ENCODE results near the gene CCDC71. TPM values are rescaled to one million over a fixed set of nuclear protein-coding genes. Genes with fewer than 3 reads are reported as not detected.

The CCDC71 gene
- total and polyA plus RNA-seq, 2 of the 13 experiments (the other 11 are each of a cell fraction or from before 2014, with no cell fraction given), result 9.7 to 14.3 TPM

DNA sequence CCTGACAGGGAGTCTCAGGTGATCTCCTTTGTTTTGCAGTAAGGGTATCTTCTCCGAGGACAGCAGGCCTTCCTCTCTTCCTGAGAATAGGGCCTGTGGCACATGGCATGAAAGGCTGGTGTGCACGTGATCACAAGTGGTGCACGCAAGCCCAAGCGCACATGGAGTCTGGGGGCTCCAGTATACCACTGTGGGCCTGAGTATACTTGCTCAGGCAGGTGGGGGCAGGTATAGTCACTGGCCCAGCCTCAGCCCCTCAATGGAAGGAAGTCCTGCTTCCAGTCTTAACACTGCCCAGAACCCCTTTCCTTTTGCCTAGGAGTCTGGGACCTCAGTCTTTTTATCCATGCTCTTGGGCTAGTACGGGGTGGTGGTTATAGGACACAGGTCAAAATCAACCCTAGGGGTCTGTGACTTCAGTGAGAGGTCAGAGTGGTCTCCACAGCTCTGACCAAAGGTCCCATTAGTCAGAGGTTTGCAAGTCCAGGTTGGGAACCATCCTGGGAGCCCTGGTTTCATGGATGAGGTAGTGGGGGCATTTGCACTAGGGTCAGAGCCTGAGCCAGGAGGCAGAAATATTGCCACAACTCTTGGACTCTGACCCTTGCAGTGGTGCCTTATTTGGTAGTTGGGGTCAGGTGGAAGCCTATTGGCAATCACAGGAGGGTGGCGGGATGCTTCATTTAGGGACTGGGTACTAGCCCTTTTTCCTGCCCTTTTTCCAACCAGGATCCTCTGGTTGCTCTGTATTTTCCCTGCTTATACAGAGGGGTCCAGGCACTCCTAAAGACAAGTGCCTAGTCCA, 823 bp upstream of the CCDC71 start (continued):
- no peak for TF ChIP-seq NFE2L2 (IDR thresholded peaks at IDR 0.05; ENCODE audit: low read length)
- TF ChIP-seq SIX4 (CRISPR knock-in tag; IDR thresholded peaks at IDR 0.05), result no peak
- no peak for TF ChIP-seq YEATS2 (CRISPR knock-in tag; IDR thresholded peaks at IDR 0.05; ENCODE audit: borderline replicate concordance)
- TF ChIP-seq, protein P1, sequence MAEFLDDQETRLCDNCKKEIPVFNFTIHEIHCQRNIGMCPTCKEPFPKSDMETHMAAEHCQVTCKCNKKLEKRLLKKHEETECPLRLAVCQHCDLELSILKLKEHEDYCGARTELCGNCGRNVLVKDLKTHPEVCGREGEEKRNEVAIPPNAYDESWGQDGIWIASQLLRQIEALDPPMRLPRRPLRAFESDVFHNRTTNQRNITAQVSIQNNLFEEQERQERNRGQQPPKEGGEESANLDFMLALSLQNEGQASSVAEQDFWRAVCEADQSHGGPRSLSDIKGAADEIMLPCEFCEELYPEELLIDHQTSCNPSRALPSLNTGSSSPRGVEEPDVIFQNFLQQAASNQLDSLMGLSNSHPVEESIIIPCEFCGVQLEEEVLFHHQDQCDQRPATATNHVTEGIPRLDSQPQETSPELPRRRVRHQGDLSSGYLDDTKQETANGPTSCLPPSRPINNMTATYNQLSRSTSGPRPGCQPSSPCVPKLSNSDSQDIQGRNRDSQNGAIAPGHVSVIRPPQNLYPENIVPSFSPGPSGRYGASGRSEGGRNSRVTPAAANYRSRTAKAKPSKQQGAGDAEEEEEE (CRISPR knock-in tag; IDR thresholded peaks at IDR 0.05; ENCODE audit: borderline replicate concordance), result no peak
- TF ChIP-seq ZBTB20 (CRISPR knock-in tag; IDR thresholded peaks at IDR 0.05; ENCODE audit: borderline replicate concordance, low read depth), result no peak
- TF ChIP-seq ZNF546 (CRISPR knock-in tag; conservative IDR thresholded peaks at IDR 0.05), result no peak; the same call in 1 of the 2 replicates
- no peak for TF ChIP-seq NFYB (CRISPR knock-in tag; IDR thresholded peaks at IDR 0.05)
- no peak for TF ChIP-seq TBL1XR1 (IDR thresholded peaks at IDR 0.05; ENCODE audit: borderline replicate concordance, low read length, partially characterized antibody)
- TF ChIP-seq, protein P2, sequence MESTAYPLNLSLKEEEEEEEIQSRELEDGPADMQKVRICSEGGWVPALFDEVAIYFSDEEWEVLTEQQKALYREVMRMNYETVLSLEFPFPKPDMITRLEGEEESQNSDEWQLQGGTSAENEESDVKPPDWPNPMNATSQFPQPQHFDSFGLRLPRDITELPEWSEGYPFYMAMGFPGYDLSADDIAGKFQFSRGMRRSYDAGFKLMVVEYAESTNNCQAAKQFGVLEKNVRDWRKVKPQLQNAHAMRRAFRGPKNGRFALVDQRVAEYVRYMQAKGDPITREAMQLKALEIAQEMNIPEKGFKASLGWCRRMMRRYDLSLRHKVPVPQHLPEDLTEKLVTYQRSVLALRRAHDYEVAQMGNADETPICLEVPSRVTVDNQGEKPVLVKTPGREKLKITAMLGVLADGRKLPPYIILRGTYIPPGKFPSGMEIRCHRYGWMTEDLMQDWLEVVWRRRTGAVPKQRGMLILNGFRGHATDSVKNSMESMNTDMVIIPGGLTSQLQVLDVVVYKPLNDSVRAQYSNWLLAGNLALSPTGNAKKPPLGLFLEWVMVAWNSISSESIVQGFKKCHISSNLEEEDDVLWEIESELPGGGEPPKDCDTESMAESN (CRISPR knock-in tag; conservative IDR thresholded peaks at IDR 0.05), result no peak
- no peak for TF ChIP-seq ZNF615 (CRISPR knock-in tag; IDR thresholded peaks at IDR 0.05; ENCODE audit: borderline replicate concordance)
- TF ChIP-seq ERF (CRISPR knock-in tag; IDR thresholded peaks at IDR 0.05), result 0 out of 2 replicates have a peak, but pooled peaks have one; percentile 33
- TF ChIP-seq, protein P3, sequence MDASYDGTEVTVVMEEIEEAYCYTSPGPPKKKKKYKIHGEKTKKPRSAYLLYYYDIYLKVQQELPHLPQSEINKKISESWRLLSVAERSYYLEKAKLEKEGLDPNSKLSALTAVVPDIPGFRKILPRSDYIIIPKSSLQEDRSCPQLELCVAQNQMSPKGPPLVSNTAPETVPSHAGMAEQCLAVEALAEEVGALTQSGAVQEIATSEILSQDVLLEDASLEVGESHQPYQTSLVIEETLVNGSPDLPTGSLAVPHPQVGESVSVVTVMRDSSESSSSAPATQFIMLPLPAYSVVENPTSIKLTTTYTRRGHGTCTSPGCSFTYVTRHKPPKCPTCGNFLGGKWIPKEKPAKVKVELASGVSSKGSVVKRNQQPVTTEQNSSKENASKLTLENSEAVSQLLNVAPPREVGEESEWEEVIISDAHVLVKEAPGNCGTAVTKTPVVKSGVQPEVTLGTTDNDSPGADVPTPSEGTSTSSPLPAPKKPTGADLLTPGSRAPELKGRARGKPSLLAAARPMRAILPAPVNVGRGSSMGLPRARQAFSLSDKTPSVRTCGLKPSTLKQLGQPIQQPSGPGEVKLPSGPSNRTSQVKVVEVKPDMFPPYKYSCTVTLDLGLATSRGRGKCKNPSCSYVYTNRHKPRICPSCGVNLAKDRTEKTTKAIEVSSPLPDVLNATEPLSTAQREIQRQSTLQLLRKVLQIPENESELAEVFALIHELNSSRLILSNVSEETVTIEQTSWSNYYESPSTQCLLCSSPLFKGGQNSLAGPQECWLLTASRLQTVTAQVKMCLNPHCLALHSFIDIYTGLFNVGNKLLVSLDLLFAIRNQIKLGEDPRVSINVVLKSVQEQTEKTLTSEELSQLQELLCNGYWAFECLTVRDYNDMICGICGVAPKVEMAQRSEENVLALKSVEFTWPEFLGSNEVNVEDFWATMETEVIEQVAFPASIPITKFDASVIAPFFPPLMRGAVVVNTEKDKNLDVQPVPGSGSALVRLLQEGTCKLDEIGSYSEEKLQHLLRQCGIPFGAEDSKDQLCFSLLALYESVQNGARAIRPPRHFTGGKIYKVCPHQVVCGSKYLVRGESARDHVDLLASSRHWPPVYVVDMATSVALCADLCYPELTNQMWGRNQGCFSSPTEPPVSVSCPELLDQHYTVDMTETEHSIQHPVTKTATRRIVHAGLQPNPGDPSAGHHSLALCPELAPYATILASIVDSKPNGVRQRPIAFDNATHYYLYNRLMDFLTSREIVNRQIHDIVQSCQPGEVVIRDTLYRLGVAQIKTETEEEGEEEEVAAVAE (CRISPR knock-in tag; IDR thresholded peaks at IDR 0.05; ENCODE audit: borderline replicate concordance), result no peak
- no peak for TF ChIP-seq RAD51 (IDR thresholded peaks at IDR 0.05; ENCODE audit: borderline replicate concordance)
- TF ChIP-seq, protein P4, sequence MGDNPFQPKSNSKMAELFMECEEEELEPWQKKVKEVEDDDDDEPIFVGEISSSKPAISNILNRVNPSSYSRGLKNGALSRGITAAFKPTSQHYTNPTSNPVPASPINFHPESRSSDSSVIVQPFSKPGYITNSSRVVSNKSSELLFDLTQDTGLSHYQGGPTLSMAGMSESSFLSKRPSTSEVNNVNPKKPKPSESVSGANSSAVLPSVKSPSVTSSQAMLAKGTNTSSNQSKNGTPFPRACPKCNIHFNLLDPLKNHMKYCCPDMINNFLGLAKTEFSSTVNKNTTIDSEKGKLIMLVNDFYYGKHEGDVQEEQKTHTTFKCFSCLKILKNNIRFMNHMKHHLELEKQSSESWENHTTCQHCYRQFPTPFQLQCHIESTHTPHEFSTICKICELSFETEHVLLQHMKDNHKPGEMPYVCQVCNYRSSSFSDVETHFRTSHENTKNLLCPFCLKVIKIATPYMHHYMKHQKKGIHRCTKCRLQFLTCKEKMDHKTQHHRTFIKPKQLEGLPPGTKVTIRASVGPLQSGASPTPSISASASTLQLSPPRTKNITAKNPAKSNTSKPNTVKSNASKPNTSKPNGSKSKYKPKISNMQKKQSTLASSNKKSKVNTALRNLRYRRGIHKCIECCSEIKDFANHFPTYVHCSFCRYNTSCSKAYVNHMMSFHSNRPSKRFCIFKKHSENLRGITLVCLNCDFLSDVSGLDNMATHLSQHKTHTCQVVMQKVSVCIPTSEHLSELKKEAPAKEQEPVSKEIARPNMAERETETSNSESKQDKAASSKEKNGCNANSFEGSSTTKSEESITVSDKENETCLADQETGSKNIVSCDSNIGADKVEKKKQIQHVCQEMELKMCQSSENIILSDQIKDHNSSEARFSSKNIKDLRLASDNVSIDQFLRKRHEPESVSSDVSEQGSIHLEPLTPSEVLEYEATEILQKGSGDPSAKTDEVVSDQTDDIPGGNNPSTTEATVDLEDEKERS (CRISPR knock-in tag; IDR thresholded peaks at IDR 0.05), result 0 out of 2 replicates have a peak, but pooled peaks have one; percentile 59
- TF ChIP-seq TEAD2 (CRISPR knock-in tag; IDR thresholded peaks at IDR 0.05), result no peak
- TF ChIP-seq HNRNPUL1 (IDR thresholded peaks at IDR 0.05; ENCODE audit: low read depth, low read length), result no peak
- no peak for TF ChIP-seq ZNF232 (CRISPR knock-in tag; IDR thresholded peaks at IDR 0.05; ENCODE audit: borderline replicate concordance)
- no peak for TF ChIP-seq ARHGAP35 (CRISPR knock-in tag; IDR thresholded peaks at IDR 0.05; ENCODE audit: borderline replicate concordance)

Measured in HepG2 (cell line).